Suprapubic skin (tissue), 4 donors: ENCODE results near the gene CMSS1. TPM values are rescaled to one million over a fixed set of nuclear protein-coding genes. Genes with fewer than 3 reads are reported as not detected.

Source experiments
- DNase-seq, 2 donors: peaks; one replicate each; pipeline ENCODE4 v3.0.0-alpha.2; 2019; ENCODE audit warnings: low spot score in 2 of 2
- H3K27ac ChIP-seq: fragments of 200-600 bp; sonication (generic); one replicate; pipeline ENCODE4 v1.5.1; 2019
- H3K27me3 ChIP-seq: fragments of 200-600 bp; sonication (generic); one replicate; pipeline ENCODE4 v1.5.1; 2019
- H3K36me3 ChIP-seq: fragments of 200-600 bp; sonication (generic); one replicate; pipeline ENCODE4 v1.5.1; 2019
- H3K4me1 ChIP-seq: fragments of 200-600 bp; sonication (generic); one replicate; pipeline ENCODE4 v1.5.1; 2019
- H3K4me3 ChIP-seq: fragments of 200-600 bp; sonication (generic); one replicate; pipeline ENCODE4 v1.5.1; 2019; ENCODE audit warnings: mild to moderate bottlenecking
- H3K9me3 ChIP-seq: fragments of 200-600 bp; sonication (generic); one replicate; pipeline ENCODE4 v1.5.1; 2019
- EP300 ChIP-seq: sonication (generic); formaldehyde crosslinking; IDR thresholded peaks from one replicate; pipeline ENCODE4 v1.6.1; 2017; ENCODE audit warnings: antibody characterized with exemption
- POLR2A ChIP-seq, 2 donors: fragments of 450-650 bp; IDR thresholded peaks; one replicate each; pipeline ENCODE4 v1.6.1; 2017; ENCODE audit warnings: antibody characterized with exemption in 2 of 2, mild to moderate bottlenecking in 2 of 2, moderate library complexity in 2 of 2
- POLR2AphosphoS5 ChIP-seq, 3 donors: sonication (generic); formaldehyde crosslinking; IDR thresholded peaks; one replicate each; pipeline ENCODE4 v1.6.1; 2017; ENCODE audit warnings: antibody characterized with exemption in 3 of 3
- WGBS: methylation state at CpG from one replicate; pipeline ENCODE4 v1.1.5; 2018; 5-methylcytosine and 5-hydroxymethylcytosine counted together
- total RNA-seq, 4 donors: library from RNA; depleted of rRNA; stranded (reverse); fragments of >200 nt; gene quantifications; one replicate each; pipeline ENCODE4 v1.1.0, GENCODE V29; 2016
- TF ChIP-seq, protein P1 (sequence below), 2 donors: fragments of 200-600 bp in 1 of 2; fragments of 450-650 bp in 1 of 2; sonication (generic) in 1 of 2; IDR thresholded peaks; one replicate each; pipeline ENCODE4 v1.5.1; 2016 to 2019; ENCODE audit warnings: antibody characterized with exemption in 2 of 2, mild to moderate bottlenecking in 1 of 2, moderate library complexity in 1 of 2

Gene CMSS1
- total RNA-seq, 4 donors from 2014 or later: 13.2 to 17.1 (median 13.5) TPM

DNA sequence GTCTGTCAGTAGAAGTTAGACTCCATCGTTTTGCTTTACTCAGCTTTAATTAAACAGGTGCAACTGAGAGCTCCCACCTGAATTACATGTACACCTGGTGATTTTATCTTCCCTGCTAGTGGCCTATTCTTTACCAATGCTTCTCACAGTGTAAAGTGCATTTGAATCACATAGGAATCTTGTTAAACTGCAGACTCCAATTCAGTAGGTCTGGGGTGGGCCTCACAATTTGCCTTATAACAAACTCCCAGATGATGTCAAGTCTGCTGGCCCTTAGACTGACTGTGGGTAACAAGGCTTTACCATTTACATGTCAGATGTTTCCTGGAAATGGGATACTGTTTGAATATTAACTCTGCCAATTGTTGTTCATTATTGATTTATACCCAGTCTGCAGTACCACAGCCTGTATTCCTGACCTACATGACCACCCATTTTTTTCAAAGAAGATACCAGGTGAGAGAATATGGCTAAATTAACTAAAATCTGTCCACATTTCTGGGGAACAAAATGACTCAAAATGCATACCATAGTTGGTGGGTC is 37.2 kb downstream of the CMSS1 start:
- Histone ChIP-seq H3K4me1 (peaks cover 5% of the 10 kb centered on the region), H3K27ac (no peak overlapping the region), H3K9me3 (no peaks in the 10 kb centered on the region), H3K4me3 (no peak overlapping the region), H3K27me3 (no peaks in the 10 kb centered on the region), H3K36me3 (peaks cover 8% of the 10 kb centered on the region)
- 67% methylated on average over 1 of the region's 1 CpG for WGBS
- TF ChIP-seq EP300: no peak
- TF ChIP-seq POLR2AphosphoS5 (IDR thresholded peaks at IDR 0.05): no peak
- TF ChIP-seq, protein P1, sequence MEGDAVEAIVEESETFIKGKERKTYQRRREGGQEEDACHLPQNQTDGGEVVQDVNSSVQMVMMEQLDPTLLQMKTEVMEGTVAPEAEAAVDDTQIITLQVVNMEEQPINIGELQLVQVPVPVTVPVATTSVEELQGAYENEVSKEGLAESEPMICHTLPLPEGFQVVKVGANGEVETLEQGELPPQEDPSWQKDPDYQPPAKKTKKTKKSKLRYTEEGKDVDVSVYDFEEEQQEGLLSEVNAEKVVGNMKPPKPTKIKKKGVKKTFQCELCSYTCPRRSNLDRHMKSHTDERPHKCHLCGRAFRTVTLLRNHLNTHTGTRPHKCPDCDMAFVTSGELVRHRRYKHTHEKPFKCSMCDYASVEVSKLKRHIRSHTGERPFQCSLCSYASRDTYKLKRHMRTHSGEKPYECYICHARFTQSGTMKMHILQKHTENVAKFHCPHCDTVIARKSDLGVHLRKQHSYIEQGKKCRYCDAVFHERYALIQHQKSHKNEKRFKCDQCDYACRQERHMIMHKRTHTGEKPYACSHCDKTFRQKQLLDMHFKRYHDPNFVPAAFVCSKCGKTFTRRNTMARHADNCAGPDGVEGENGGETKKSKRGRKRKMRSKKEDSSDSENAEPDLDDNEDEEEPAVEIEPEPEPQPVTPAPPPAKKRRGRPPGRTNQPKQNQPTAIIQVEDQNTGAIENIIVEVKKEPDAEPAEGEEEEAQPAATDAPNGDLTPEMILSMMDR (IDR thresholded peaks at IDR 0.05): no peak
- no peak for TF ChIP-seq POLR2A (IDR thresholded peaks at IDR 0.05)
- no peak for DNase-seq

- DNase-seq: no peak
- Histone ChIP-seq H3K4me3 (no peak overlapping the region), H3K9me3 (no peaks in the 10 kb centered on the region), H3K4me1 (peaks cover 13% of the 10 kb centered on the region), H3K27me3 (no peaks in the 10 kb centered on the region), H3K27ac (no peak overlapping the region), H3K36me3 (no peaks in the 10 kb centered on the region)
- TF ChIP-seq EP300 (no peak), POLR2A (IDR thresholded peaks at IDR 0.05) (no peak), POLR2AphosphoS5 (IDR thresholded peaks at IDR 0.05) (no peak)
- TF ChIP-seq, protein P1 (IDR thresholded peaks at IDR 0.05): no peak
- 87% methylated on average over 1 of the region's 1 CpG for WGBS
Measured at GRCh38 chr3:99855900-99856299, 38.2 kb downstream of the CMSS1 start.

DNA sequence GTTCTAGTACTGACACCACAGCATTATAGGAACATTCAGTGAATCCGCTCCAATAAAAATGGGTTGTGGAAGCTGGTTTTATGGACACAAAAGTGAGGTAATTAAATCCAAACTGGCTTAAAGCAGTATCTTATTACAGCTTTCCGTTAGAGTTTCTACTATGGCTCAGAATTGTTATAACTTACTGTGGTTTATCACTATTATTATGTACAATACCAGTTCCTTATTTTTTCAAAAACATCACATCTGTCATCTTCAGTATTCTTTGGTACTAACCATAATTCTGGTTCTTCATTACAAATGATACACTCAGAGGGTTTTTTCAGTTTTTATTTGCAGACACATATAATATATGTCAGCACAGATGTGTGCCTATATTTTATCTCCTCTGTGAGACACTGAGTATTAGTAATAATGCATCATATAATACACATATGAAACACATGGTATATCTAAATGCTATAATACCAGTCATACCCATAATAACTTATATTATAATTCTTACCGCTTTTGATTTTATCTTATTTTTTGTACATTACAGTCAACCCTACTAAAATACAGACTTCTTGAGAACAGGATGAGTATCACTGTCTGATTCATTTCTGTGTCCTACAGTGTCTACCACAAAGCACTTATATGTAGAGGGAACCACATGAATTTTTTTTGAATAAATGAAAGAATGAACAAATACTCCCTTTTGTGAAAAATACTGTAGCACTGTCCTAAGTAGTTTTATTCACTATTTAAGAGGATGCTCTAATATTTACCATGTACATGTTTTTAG is 39.0 kb downstream of the CMSS1 start:
- 75% methylated on average over 3 of the region's 3 CpGs for WGBS
- Histone ChIP-seq H3K4me3 (no peak overlapping the region), H3K27ac (no peak overlapping the region), H3K4me1 (peaks cover 13% of the 10 kb centered on the region), H3K9me3 (no peaks in the 10 kb centered on the region), H3K36me3 (no peaks in the 10 kb centered on the region), H3K27me3 (no peaks in the 10 kb centered on the region)
- TF ChIP-seq POLR2AphosphoS5 (IDR thresholded peaks at IDR 0.05): no peak
- TF ChIP-seq, protein P1 (IDR thresholded peaks at IDR 0.05): no peak
- no peak for TF ChIP-seq EP300
- no peak for TF ChIP-seq POLR2A (IDR thresholded peaks at IDR 0.05)
- no peak for DNase-seq

- Histone ChIP-seq H3K4me3 (no peak overlapping the region), H3K27me3 (no peaks in the 10 kb centered on the region), H3K9me3 (no peaks in the 10 kb centered on the region), H3K4me1 (peaks cover 13% of the 10 kb centered on the region), H3K27ac (no peak overlapping the region), H3K36me3 (no peaks in the 10 kb centered on the region)
- TF ChIP-seq, protein P1 (IDR thresholded peaks at IDR 0.05): no peak
- TF ChIP-seq EP300 (no peak), POLR2AphosphoS5 (IDR thresholded peaks at IDR 0.05) (no peak), POLR2A (IDR thresholded peaks at IDR 0.05) (no peak)
- WGBS: 74% methylated on average over 1 of the region's 1 CpG
- DNase-seq: no peak
Measured at GRCh38 chr3:99857278-99857677, 39.6 kb downstream of the CMSS1 start.

- DNase-seq: no peak
- WGBS: 60% methylated on average over 2 of the region's 2 CpGs
- no peaks in the 10 kb centered on the region for H3K9me3 ChIP-seq
- H3K27ac ChIP-seq: no peak overlapping the region
- TF ChIP-seq EP300 (no peak), POLR2A (IDR thresholded peaks at IDR 0.05) (no peak), POLR2AphosphoS5 (IDR thresholded peaks at IDR 0.05) (no peak)
- TF ChIP-seq, protein P1 (IDR thresholded peaks at IDR 0.05): no peak
- H3K4me3 ChIP-seq: no peak overlapping the region
- H3K27me3 ChIP-seq: no peaks in the 10 kb centered on the region
- peaks cover 13% of the 10 kb centered on the region for H3K4me1 ChIP-seq
- H3K36me3 ChIP-seq: peaks cover 10% of the 10 kb centered on the region
Measured at GRCh38 chr3:99858469-99858868, 40.8 kb downstream of the CMSS1 start.
